DMS153 treated with DMSO at 0.1 percent for 48 hours (cell line): ENCODE results near the gene ITGA1.
A peak's percentile ranks its signal among the peaks of the same experiment; 100 is the strongest.
"Not testable (repeated sequence)": the region's sequence is repeated elsewhere in the genome, so short reads cannot be mapped to it uniquely, and the experiment has no call there.

Experiments used
- DNase-seq: peaks from one replicate; lab custom pipeline; 2025; ENCODE audit not compliant: unreplicated experiment; lab: John Stamatoyannopoulos, UW

ITGA1 gene

DNA sequence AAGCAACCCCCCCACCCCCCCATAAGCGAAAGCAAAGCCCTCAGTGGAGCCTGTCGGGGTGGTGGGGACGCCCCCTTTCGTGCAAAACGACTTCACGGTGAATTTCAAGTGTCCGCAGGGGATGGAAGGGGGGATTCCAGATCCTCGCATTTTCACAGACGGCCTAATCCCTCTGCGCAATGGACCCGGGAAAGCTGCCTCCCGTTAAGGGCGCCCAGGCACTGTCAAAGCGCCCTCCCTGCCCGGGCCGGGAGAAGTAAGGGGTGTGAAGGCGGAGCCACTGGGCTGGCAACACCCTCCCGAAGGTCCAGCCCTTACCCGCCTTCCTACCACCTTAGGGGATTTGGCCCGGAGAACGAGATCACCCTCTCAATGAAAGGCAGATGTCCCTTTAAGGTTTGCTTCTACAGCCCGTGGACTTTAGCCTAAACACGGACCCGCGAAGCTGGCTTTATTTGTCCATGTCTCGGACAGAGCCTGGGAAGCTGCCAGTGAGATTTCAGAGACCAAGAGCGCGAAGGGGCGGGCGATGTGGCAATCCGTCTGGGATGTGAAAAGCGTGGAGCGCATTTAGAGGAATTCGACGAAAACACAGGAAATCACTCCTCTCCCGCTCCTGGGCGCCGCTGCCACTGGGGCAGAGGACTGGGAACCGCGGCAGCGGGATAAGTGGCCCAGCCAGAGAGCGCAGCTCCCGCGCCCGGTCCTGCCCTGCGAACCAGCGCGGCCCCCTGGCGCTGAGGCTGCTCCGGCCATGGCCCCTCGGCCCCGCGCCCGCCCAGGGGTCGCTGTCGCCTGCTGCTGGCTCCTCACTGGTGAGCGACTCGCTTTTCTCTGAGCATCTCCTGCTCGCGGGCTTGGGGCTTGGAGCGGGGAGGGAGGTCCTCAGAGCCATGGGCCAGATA, at the start of gene ITGA1, which contains the start of gene PELO:
Gene ITGA1 (plus strand): TSS at position 317 of the 905 bp plus-strand sequence. CDS start 438 bp downstream, at position 755.
Gene PELO (plus strand): TSS at position 317 of the 905 bp plus-strand sequence. CDS start 12,479 bp downstream, outside the sequence.
- DNase-seq: peak; percentile 27

DNA sequence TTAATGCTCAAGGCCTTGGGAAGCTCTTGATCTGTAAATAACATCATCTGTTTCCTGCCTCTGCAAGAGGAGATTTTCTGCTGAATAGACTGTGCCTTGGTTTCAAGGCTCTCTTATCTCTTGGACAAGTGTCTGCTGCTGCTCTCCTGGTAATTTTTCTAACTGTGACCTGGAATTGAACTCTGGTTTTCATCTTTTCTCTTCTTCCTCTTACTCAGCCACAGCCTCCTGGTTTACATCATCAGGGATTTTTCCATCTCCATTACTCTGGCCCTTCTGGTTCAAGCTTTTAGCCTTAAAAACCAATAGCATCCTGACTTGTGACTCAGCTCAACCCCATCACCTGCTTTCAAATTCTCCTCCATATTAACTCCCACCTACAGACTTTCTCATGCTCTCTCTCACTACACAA, 49.6 kb upstream of the ITGA1 start:
- no peak for DNase-seq

DNA sequence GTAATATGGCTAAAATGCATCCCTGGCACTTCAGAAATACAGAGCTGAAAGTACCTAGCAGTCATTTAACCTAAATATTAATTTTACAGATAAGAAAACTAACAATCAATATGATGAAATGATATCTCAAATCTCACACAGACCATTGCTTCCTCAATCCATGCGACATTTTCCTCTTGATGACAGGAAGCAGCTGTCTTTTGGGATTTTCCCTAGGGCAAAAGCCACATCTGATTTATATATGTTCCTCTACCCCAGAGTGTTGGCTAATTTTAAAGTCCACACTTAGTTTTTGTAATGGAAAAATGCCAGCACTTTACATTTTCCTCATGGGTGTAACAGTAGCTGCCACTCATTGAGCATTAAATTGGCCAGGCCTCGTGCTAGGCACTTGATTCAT, 47.7 kb upstream of the ITGA1 start:
- no peak for DNase-seq

DNA sequence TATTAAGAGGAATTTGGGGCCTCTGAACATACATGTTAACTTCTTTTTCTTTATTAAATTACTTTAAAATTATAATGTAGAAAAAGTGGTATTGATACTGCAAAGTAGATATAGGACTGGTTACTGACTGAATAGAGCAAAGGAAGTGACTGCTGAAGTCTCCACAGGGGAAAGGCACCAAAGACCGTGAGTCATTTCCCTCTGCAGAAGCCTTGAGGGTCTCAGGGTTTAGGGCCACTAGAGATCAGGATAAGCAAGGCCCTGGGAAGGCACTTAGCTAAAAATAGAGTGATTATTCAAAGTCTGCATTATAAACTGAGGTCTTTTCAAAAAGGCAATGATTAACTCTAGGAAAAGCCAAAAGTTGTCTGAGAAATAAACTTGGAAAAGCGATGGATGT, 44.7 kb upstream of the ITGA1 start:
- DNase-seq: no peak

DNA sequence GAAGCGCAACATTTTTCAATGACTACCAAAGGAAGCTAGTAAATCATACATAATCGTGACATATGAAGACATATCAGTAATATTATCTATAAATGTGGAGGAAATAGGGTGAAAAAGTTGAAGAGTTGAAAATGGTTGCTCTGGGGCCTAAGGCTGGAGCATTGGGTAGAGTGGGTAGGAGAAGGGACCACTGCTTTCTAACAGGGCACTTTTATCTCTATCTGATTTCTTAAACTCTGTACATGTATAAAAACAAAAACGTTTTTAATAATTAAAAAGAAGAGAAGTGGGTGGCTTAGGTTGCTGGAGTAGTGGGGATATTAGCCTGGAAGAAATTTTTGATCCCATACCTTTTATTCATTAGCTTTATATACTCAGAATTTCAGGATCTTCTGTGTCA, 44.2 kb upstream of the ITGA1 start:
- DNase-seq: no peak

DNA sequence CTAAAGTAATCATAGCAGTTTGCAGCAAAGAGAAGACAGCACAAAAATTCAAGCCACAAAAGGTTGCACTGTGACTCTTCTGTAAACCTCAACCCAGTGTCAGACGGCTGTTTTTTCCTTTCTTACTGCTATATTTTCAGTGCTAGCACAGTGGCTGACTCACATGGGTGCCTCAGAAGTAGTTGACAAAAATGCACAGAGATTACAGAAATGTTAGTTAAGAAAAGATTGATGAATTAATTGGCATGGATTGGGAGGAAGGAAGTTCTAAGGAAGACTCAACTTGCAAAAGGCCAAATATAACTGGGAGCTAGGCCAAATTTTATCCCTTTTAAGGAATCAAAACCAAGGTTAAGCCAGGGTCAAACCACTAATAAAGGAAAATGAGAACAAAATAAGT, 43.7 kb upstream of the ITGA1 start:
- no peak for DNase-seq

DNA sequence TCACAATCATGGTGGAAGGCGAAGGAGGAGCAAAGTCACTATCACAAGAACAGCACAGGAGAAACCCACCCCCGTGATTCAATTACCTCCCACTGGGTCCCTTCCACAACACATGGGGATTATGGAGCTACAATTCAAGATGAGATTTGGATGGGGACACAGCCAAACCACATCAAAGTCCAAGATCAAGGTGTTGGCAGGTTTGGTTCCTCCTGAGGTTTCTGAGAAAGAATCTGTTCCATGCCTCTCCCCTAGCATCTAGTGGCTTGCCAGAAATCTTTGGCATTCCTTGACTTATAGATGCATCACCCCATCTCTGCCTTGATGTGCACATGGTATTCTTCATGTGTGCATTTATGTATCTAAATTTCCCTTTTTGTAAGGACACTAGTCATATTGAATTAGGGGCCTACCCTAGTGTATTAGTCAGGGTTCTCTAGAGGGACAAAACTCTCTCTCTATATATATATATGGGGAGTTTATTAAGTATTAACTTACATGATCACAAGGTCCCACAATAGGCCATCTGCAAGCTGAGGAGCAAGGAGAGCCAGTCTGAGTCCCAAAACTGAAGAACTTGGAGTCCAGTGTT, 42.8 kb upstream of the ITGA1 start:
- not testable (repeated sequence) for DNase-seq

DNA sequence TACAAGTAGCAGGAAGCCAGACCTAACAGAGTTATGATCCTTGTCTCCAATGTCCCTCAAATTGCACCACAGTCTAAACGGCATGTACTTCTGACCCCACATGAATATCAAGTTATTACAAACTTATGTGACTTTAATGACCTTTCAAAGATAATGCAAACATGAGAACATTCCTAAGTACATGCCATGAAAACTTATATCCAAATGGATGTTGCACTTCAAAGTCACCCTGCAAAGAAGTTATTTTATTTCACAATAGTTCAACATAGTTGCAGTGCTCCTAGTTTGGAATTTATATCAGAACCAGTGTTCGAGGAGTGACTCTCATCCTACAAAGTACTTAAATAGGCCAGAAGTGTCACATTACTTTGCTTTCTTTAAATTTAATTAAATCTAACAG, 41.2 kb upstream of the ITGA1 start:
- DNase-seq: no peak

DNA sequence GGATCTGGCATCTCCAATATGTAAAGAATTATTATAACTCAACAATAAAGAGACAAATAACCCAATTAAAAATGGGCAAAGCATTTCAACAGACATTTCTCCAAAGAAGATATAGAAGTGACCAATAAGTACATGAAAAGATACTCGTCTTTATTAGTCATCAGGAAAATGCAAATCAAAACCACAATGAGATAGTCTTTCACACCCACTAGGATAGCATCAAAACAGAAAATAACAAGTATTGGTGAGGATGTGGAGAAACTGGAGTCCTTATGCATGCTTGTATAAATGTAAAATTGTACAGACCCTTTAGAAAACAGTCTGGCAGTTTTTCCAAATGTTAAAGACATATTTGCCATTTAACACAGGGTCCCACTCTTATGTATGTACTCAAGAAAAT, 39.1 kb upstream of the ITGA1 start:
- DNase-seq: no peak

DNA sequence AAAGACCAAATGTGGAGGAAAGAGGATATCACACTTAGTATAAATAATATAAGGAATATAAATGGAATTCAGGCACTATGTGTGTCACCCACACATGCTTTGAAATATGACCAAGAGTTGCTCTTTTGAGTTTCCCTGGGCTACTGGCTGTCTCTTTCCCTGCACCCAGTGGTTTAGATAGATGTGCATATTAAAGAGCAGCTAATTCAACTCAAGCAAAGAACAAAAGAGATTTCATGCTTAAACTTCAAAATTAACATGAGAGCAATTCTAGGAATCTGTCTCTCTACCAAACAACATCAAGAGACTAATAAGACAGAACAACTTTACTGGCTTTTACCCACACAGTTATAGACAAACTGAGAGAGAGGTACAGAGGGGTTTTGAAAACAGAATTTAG, 38.0 kb upstream of the ITGA1 start:
- no peak for DNase-seq

DNA sequence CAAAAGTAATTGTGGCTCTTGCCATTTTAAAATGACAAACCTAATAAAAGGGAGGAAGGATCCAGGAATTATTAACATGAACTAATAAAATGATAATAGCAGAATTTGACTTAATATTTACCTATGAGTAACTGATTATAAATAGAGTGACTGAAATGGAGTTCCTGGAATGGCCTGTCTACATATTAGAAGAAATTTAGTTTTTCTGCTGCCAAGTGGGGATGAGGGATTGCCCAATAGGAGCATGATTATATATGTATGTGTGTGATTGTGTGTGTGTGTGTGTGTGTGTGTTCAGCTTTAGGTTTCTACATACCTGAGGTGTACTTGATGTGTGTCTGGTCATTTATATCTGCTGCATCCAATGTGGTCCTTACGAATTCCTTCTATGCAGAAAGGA, 36.6 kb upstream of the ITGA1 start:
- no peak for DNase-seq

DNA sequence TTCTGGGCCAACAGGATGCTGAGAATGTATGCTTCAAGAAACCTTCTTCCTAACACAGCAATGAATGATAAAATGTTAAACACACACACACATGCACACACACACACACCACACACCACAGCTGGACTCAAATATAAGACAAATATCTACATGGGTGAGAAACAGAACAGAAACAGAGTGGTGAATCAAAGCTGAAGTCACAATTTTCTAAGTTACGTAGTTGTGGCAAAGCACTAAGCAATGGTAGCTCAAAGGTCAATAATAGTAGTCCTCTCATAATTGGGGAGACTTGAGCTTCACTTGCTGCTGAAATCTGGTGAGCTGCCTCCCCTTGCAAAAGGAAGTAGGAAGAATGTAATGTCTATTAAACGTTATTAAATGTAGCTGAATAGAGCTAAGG, 33.7 kb upstream of the ITGA1 start:
- DNase-seq: no peak

DNA sequence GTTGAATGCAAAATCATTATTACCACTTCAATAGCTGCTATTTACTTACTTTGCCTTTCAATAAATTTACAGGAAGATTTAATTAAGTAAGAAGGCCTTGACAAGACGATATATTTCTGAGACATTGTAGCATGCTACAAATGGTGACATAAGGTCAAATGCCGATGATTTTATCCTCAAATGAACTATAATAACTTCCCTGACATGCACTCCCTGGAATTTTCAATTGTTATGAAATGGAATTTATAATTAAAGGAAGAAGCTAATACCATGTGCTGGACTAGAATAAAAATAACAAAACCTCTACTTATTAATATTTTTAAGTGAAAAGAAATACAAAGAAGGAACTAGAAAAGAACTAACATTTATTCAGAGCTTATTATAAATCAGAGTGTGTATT, 30.2 kb upstream of the ITGA1 start:
- DNase-seq: no peak

DNA sequence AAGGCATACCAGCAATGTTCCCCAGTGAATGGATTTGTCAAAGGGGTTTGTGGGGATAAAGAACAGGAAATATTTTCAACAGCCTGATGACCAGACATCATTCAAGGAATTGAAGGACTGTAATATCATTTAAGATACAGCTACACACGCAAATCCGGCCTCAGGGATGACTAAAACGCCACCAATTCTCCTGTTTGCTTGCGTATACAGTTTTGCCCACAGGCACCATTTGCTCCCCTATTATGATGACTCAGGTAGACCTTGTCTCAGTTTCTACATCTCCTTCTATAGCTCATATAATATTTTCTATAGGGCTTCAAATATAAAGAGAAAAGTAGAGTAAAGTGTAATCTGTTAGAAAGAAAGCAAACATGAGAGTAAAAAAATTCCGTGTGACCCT, 29.7 kb upstream of the ITGA1 start:
- DNase-seq: no peak

DNA sequence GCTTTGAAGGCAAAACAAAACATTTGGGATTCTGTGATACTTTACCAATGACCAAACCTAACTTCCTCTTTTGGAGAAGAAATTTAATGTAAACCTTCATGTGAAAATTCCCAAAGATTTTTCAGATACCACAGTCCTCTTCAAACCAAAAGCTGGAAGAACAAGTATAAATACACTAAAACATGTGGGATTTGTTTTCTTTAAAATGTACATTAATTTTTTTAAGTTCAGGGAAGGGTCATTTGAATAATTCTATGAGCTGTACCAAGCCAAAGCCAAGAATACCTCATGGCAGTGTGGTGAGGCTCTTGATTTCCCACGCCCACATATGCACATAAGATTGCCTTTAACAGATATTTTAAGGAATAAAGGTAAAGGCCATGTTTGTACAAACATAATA, 28.4 kb upstream of the ITGA1 start:
- DNase-seq: no peak

DNA sequence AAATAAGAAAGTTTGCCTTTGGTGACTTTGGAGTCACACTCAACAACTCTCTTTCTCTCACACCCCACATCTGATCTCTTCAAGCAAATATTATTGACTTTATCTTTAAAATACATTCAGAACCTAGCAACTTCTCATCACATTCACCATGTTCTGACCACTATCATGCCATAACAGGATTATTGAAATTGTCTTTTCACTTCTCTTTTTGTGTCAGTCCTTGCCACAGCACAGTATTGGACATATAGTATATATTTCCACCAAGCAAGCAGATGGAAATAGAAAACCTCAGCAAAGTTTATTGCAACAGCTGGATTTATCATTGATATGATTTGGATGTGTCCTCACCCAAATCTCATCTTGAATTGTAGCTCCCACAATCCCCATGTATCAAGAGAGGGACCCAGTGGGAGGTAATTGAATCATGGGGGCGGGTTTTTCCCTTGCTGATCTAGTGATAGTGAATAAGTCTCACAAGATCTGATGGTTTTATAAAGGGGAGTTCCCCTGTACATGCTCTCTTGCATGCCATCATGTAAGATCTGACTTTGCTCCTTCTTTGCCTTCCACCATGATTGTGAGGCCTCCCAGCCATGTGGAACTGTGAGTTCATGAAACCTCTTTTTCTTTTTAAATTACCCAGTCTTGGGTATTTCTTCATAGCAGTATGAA, 26.9 kb upstream of the ITGA1 start:
- DNase-seq: no peak

DNA sequence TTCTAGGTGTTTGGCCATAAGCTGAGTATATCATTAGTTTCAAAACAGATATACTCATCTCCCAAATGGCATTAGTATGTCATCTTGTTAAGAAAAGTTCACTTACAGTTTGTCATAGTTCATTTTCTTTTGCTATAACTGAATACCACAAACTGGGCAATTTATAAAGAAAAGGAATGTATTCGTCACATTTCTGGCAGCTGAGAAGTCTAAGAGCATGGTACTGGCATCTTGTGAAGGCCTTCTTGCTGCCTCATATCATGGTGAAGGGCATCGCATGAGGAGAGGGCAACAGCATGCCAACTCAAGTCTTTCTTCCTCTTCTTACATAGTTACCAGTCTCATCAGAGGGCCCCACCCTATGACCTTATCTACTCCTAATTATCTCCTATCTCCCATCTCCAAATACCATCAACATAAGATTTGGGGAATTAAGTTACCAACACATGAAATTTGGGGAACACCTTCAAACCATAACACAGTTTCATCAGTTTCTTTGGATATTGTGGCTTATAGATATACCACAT, 20.4 kb upstream of the ITGA1 start:
- DNase-seq: no peak

DNA sequence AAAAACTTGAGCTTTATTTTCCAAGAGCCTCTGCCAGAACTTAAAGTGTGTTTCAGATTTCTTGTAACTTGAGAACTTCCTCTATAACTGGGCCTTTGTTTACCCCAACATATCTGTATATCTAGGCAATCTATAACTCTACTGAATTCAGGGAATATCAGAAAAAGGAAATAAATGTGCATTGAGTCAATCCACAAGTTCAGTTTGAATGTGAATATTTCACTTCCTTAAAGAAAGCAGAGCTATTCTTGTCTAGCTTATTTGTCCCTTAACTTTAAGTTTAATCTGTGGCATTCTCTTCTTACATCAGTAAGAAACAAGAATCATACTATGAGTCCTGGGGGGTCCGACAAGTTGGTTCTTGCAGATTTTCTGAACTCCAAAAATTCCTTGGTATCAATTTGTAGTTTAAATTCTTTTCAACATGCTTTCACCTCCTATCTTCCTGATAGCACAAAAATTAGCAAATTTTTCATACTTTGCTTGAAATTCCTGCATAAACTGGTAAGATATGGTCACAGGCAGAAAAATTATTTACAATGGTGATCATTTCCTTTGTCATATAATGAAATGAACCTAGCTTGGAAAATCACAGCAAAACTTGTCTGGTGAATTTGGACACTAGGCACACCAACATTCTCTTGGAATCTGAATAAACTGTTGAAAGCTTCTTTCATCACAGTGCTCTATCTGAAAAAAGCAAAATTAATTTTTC, 19.8 kb upstream of the ITGA1 start:
- no peak for DNase-seq

DNA sequence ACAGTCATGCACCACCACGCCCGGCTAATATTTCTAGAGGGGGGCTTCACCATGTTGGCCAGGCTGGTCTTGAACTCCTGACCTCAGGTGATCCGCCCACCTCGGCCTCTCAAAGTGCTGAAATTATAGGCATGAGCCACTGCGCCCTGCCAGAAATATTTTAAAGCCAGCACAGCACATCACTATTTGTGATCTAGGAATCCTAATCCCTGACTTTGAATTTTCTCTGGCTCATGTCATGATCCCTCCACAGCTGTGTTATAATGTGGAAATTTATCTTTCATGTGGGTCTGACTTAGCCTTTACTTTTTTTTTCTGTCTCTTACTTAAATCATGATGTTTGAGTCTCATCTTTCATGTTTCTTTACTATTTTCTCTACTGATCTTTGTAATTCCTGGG, 18.7 kb upstream of the ITGA1 start:
- DNase-seq: no peak

DNA sequence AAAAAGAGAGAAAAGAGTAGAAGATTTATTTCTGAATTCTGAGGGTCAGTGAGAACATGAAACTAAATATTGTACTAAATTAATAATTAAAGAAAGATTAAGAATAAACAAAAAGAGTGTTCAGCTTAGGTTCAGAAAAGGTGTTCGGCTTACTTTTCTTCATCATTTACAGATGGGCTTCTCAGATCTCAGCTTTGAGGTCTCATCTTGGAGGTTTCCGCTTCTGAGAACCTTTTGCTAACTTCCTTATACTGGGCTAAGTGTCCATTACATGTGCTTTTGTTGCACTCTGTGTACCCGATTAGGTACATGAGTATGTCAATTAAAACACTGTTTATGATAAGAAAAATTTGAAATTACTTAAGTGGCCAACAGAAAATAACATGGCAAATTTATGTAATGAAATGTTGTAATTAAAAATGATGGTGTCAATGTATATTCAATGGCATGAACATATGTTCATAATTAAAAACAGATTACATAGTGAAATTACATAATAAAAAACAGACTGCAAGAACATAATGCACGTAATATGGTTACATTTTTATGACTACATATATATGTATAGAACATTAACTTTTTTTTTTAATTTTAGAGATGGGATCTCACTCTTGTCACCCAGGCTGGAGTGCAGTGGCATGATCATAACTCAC, 17.3 kb upstream of the ITGA1 start:
- no peak for DNase-seq
